Lower lobe of right lung (tissue), 2 donors: ENCODE results near the gene ROMO1. TPM values are rescaled to one million over a fixed set of nuclear protein-coding genes. Genes with fewer than 3 reads are reported as not detected.
"Not testable (repeated sequence)": the region's sequence is repeated elsewhere in the genome, so short reads cannot be mapped to it uniquely, and the experiment has no call there.

Source experiments
- ATAC-seq, 2 donors: fragments of 200-7000 bp; cut with Tn5 transposase; one replicate each; pipeline ENCODE4 v1.9.1; 2020 to 2022; ENCODE audit warnings: mild to moderate bottlenecking in 2 of 2, moderate library complexity in 2 of 2
- DNase-seq: peaks from one replicate; pipeline ENCODE4 v3.0.0-alpha.2; 2020
- H3K27ac ChIP-seq: fragments of 200-600 bp; one replicate; pipeline ENCODE4 v1.8.0; 2022
- H3K27me3 ChIP-seq: fragments of 200-600 bp; one replicate; pipeline ENCODE4 v1.8.0; 2022; ENCODE audit warnings: low read depth
- H3K36me3 ChIP-seq: fragments of 200-600 bp; one replicate; pipeline ENCODE4 v1.8.0; 2022; ENCODE audit warnings: mild to moderate bottlenecking
- H3K4me1 ChIP-seq: fragments of 200-600 bp; one replicate; pipeline ENCODE4 v1.8.0; 2022
- H3K4me3 ChIP-seq: fragments of 200-600 bp; one replicate; pipeline ENCODE4 v1.8.0; 2022; ENCODE audit warnings: mild to moderate bottlenecking
- H3K9me3 ChIP-seq: fragments of 200-600 bp; one replicate; pipeline ENCODE4 v1.8.0; 2022
- CTCF ChIP-seq: fragments of 200-600 bp; IDR thresholded peaks from one replicate; pipeline ENCODE4 v1.8.0; 2022; ENCODE audit warnings: antibody characterized with exemption, mild to moderate bottlenecking
- intact Hi-C: fragments of 100-400 bp; cut with DNase I; formaldehyde crosslinking; loops from one replicate; pipeline ENCODE4 v1.11.0; 2022
- total RNA-seq: library from RNA; stranded (reverse); fragmentation: NEBNext Ultra II Directional; extraction: Animal tissue kit (Norgen Biotek cat#: 25700); gene quantifications from one replicate; pipeline ENCODE4 v1.2.1, GENCODE V29; 2021
- donor health status: DM: no; HTN: yes; CAD: no; lungs with severe emphysema.

Gene ROMO1
- total RNA-seq, 1 donor from 2014 or later: 81.7 TPM

- ATAC-seq: no peak
- H3K4me1 ChIP-seq: peaks cover 18% of the 10 kb centered on the region
- intact Hi-C loops: no loop called here
- TF ChIP-seq CTCF: no peak
- no peaks in the 10 kb centered on the region for H3K9me3 ChIP-seq
- H3K4me3 ChIP-seq: no peak overlapping the region
- peaks cover 100% of the 10 kb centered on the region for H3K36me3 ChIP-seq
- no peak for DNase-seq
- H3K27me3 ChIP-seq: no peaks in the 10 kb centered on the region
- H3K27ac ChIP-seq: no peak overlapping the region
Measured at GRCh38 chr20:35716330-35716729, 17.1 kb downstream of the ROMO1 start.

GRCh38 chr20:35718321-35718720 lies 19.1 kb downstream of the ROMO1 start:
- DNase-seq, H3K27me3 ChIP-seq, H3K4me1 ChIP-seq, H3K9me3 ChIP-seq, intact Hi-C loops, H3K27ac ChIP-seq, H3K4me3 ChIP-seq: not testable (repeated sequence)
- H3K36me3 ChIP-seq: peaks cover 100% of the 10 kb centered on the region
- peak in 1 of 2 donors; percentile 20 for ATAC-seq

- H3K4me3 ChIP-seq: no peak overlapping the region
Measured at GRCh38 chr20:35718972-35719635, 19.9 kb downstream of the ROMO1 start.

GRCh38 chr20:35719717-35720116 lies 20.5 kb downstream of the ROMO1 start:
- Histone ChIP-seq H3K27me3 (no peaks in the 10 kb centered on the region), H3K27ac (no peak overlapping the region), H3K36me3 (peaks cover 100% of the 10 kb centered on the region), H3K9me3 (no peaks in the 10 kb centered on the region), H3K4me3 (no peak overlapping the region), H3K4me1 (peaks cover 5% of the 10 kb centered on the region)
- ATAC-seq: no peak
- no peak for DNase-seq
- intact Hi-C loops: no loop called here
- TF ChIP-seq CTCF: no peak

More at GRCh38 chr20:35718972-35719635, 19.9 kb downstream of the ROMO1 start:
- TF ChIP-seq CTCF: no peak
- H3K27ac ChIP-seq: no peak overlapping the region
- intact Hi-C loops: no loop called here
- no peaks in the 10 kb centered on the region for H3K27me3 ChIP-seq
- H3K9me3 ChIP-seq: no peaks in the 10 kb centered on the region
- DNase-seq: no peak
- no peak for ATAC-seq
- H3K4me1 ChIP-seq: peaks cover 5% of the 10 kb centered on the region
- peaks cover 100% of the 10 kb centered on the region for H3K36me3 ChIP-seq

GRCh38 chr20:35720165-35721123 lies 21.2 kb downstream of the ROMO1 start:
- H3K4me1 ChIP-seq: peaks cover 5% of the 10 kb centered on the region

More at GRCh38 chr20:35720165-35721123, 21.2 kb downstream of the ROMO1 start:
- no peak overlapping the region for H3K4me3 ChIP-seq
- no peaks in the 10 kb centered on the region for H3K9me3 ChIP-seq
- ATAC-seq: no peak
- H3K27ac ChIP-seq: no peak overlapping the region
- peaks cover 100% of the 10 kb centered on the region for H3K36me3 ChIP-seq
- no peak for TF ChIP-seq CTCF
- intact Hi-C loops: no loop called here
- no peaks in the 10 kb centered on the region for H3K27me3 ChIP-seq
- DNase-seq: no peak
